GM13976 (cell line): Measurements from ENCODE around the gene PTPN2.

Source experiments
- DNase-seq: peaks from one replicate; pipeline ENCODE4 v3.0.0; 2012; ENCODE audit warnings: low spot score
- in situ Hi-C: fragments of 300-500 bp; cut with MboI; formaldehyde crosslinking; loops from one replicate; pipeline ENCODE4 v1.12.0; 2022; ENCODE audit warnings: low sequenced_read_pairs, mixed read lengths, inconsistent platforms; ENCODE audit not compliant: unreplicated experiment
- TF ChIP-seq, protein P1 (sequence below): IDR thresholded peaks from 2 replicates; pipeline ENCODE4 v1.5.1; 2012; ENCODE audit warnings: borderline replicate concordance, mild to moderate bottlenecking; ENCODE audit not compliant: insufficient read depth; ENCODE audit errors: extremely low read depth, missing control alignments, control extremely low read depth

PTPN2 gene

DNA sequence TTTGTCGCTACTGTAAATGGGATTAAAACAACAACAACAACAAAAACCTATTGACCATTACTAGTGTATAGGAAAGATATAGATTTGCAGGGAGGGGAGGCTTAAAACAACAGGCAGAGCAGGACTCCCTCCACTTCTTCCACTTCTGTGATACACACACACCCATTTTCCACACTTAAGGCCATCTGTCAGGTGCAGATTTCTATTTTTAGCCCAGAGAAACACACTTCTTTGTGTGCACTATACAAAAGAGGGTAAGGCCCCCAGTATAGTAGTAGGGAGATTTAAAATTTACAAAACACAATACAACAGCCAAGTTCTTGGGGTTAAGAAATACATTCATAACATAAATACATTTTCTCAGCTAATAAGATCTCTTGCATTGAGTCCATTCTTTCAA, 22.4 kb downstream of the PTPN2 start:
- in situ Hi-C loops = no loop called here
- DNase-seq = no peak
- TF ChIP-seq, protein P1, sequence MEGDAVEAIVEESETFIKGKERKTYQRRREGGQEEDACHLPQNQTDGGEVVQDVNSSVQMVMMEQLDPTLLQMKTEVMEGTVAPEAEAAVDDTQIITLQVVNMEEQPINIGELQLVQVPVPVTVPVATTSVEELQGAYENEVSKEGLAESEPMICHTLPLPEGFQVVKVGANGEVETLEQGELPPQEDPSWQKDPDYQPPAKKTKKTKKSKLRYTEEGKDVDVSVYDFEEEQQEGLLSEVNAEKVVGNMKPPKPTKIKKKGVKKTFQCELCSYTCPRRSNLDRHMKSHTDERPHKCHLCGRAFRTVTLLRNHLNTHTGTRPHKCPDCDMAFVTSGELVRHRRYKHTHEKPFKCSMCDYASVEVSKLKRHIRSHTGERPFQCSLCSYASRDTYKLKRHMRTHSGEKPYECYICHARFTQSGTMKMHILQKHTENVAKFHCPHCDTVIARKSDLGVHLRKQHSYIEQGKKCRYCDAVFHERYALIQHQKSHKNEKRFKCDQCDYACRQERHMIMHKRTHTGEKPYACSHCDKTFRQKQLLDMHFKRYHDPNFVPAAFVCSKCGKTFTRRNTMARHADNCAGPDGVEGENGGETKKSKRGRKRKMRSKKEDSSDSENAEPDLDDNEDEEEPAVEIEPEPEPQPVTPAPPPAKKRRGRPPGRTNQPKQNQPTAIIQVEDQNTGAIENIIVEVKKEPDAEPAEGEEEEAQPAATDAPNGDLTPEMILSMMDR = no peak

DNA sequence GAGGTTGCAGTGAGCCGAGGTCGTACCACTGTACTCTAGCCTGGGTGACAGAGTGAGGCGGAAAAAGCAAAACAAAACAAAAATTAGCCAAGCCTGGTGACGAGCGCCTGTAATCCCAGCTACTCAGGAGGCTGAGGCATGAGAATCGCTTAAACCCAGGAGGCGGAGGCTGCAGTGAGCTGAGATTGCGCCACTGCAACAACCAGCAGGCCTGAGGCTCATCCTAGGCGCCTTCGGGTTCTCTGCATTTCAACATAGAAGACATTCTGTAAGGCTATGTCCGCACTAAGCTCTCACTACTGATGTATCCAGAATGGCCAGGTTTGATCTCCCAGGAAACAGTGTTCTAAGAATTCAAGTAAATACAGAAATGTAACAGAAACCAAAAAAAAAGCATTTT, 23.5 kb downstream of the PTPN2 start:
- no peak for DNase-seq
- TF ChIP-seq, protein P1 = no peak
- in situ Hi-C loops = no loop called here

DNA sequence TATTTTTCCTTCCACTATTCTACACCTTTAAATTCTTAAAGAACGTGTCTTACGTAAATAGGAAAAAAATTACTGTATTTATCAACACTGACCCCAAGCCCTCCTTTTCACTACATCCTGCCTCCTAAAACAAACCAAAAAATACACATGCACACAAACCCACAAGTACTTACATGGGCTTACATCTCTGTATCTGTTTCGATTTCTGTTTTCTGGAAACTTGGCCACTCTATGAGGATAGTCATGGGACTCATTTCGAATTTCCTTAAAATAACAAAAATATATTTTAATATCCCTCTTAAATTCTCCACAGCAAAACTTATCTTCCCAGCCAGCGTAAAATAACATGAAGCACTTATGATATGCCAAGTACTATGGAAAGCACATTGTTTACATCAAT, 25.0 kb downstream of the PTPN2 start:
- TF ChIP-seq, protein P1 = no peak
- in situ Hi-C loops = no loop called here
- no peak for DNase-seq

DNA sequence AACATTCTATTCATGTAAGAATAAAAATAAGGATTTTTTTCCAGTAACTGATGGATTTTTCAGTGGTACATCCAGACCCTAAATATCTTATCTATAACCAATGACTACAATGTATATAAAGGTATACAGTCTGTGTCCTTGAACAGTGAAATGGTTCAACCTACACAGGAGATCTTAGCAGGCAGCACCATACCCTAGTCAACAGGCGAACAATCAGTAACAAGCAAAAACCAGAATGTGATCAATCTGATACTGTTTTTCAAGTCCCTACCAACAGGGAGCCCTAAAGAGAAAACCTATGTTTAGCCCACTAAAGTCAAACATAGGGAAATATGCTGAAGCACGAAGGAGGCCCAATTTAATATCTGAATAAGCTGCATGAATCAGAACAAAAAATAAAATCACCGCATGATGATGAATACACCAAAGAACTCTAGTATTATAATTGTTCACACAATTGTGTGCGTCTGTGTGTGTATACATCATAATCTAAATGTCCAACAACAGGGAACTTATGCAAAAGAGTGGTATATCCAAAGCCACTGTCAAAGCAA, 26.0 kb downstream of the PTPN2 start:
- in situ Hi-C loops = no loop called here
- TF ChIP-seq, protein P1 = no peak
- no peak for DNase-seq

DNA sequence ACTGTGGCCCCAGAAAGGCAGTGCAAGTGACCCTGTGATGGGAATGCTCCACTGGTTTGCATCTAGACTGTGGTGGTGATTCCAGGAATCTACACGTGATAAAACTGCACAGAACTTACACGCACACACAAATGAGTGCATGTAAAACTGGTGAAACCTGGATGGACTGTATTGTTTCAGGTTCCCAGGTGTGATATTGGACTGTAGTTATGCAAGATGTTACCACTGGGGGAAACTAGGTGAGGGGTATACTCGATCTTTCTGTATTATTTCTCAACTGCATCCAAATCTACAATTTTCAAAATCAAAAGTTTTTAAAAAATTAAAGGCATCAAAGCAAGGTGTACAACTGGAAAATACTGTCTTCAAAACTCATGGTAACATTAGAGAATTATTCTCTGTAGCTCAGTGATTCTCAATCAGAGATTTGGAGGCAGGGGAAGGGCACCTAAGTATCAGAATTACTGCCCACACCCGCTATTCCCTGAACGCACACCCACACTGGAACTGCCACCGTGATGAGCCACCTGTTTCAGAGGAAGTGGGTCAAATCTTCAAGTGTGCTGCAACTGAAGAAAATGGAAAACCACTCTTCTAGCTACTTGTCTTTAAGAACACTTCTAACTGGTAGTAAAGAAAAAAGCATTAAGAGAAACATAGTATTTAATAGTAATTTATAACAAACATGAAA, 26.7 kb downstream of the PTPN2 start:
- in situ Hi-C loops = no loop called here
- no peak for DNase-seq
- TF ChIP-seq, protein P1 = no peak

DNA sequence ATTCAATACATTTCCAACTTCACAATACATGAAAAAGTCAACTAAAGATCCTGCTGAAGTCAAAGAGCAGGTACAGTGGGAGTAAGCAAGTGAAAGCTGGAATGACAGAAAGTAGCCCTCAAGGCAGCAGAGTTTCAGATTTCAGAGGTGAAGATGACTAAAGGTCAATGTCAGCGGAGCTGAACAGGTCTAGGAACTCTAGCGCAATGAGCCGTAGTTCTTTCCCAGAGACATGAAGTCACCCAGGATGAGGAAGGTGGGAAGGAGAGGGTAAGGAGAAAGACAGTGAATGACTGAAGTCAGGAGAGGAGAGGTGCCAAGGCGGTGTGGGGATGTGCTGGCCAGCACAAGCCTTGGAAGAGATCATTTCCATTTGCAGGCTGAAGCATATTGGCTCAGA, 28.1 kb downstream of the PTPN2 start:
- in situ Hi-C loops = no loop called here
- DNase-seq = no peak
- TF ChIP-seq, protein P1 = no peak
